H1 (cell line): Measurements from ENCODE around the gene ADGRG1. TPM values are rescaled to one million over a fixed set of nuclear protein-coding genes. Genes with fewer than 3 reads are reported as not detected.

Experiments used
- CHD1 ChIP-seq: IDR thresholded peaks from 2 replicates; pipeline ENCODE4 v1.6.1; 2012; ENCODE audit warnings: low read depth, low read length, improper control_type of control experiment
- CTCF ChIP-seq, 3 experiments: IDR thresholded peaks; 1 replicate in 2 of 3; 2 replicates in 1 of 3; pipeline versions ENCODE4 v1.5.1 to v1.6.1; 2011; ENCODE audit warnings: low read length in 3 of 3, mild to moderate bottlenecking in 3 of 3, inconsistent platforms in 2 of 3, low read depth in 1 of 3, moderate library complexity in 1 of 3; ENCODE audit not compliant: insufficient read depth in 1 of 3; ENCODE audit errors: control extremely low read depth in 1 of 3
- polyA plus RNA-seq, 7 experiments: library from polyadenylated mRNA; depleted of rRNA in 3 of 7; stranded (reverse) in 5 of 7; unstranded in 2 of 7; fragments of >200 nt in 5 of 7; fragments of 200-250 nt in 2 of 7; gene quantifications; 1 replicate in 5 of 7; 2 replicates in 1 of 7; 4 replicates in 1 of 7; pipeline versions ENCODE4 v1.2.1 to v1.2.3, GENCODE V29; 2011 to 2013; ENCODE audit warnings: missing spikeins in 2 of 7, mixed read lengths in 2 of 7
- total RNA-seq: library from RNA; stranded (reverse); fragmentation: NEBNext Ultra II Directional; extraction: Animal tissue kit (Norgen Biotek cat#: 25700); gene quantifications from 2 replicates; pipeline ENCODE4 v1.2.1, GENCODE V29; 2021

ADGRG1 gene
- total and polyA plus RNA-seq, 2 of the 8 experiments (the other 6 are each of a cell fraction or from before 2014, with no cell fraction given), result 1.3 to 2.6 TPM

GRCh38 chr16:57713596-57713995 is 85.2 kb downstream of the ADGRG1 start (continued):
- TF ChIP-seq CTCF (IDR thresholded peaks at IDR 0.05; ENCODE audit: control extremely low read depth in 1 of 3, insufficient read depth in 1 of 3, low read depth in 1 of 3, low read length in 3 of 3) (no peak), CHD1 (no peak)
